Measurements from ENCODE around the gene TRIM29. TPM values are rescaled to one million over a fixed set of nuclear protein-coding genes. Genes with fewer than 3 reads are reported as not detected.
"Not testable (repeated sequence)": the region's sequence is repeated elsewhere in the genome, so short reads cannot be mapped to it uniquely, and the experiment has no call there.

TRIM29 gene
- total RNA-seq, 1 donor from 2014 or later, result not detected

DNA sequence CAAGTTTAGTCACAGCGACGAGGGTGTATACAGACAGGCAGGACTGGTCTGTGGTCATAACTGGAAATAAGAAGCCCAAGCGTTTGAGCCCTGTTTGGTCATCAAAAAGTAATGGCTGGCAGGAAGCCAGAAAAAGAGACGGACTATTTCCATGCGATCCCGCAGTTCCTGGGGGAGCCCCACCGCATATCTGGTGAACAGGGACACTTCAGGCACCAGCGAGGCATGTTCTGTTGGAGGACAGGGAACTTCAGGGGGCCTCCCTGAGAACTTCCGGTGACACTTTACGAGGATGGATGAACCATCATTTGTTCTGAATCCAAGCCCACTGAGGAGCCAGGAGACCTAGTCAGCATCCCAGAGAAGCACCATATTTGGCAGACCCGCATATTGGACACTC lies 29.7 kb upstream of the TRIM29 start:
- Mint-ChIP-seq H3K27me3 (ENCODE audit: insufficient read depth) (peaks cover 48% of the 10 kb centered on the region), H3K27ac (no peak overlapping the region), H3K4me3 (no peak overlapping the region), H3K9me3 (no peaks in the 10 kb centered on the region), H3K36me3 (ENCODE audit: low read depth) (no peaks in the 10 kb centered on the region), H3K4me1 (ENCODE audit: low read depth) (peaks cover 8% of the 10 kb centered on the region)
- intact Hi-C loops (cut with micrococcal nuclease), result no loop called here
- DNase-seq (ENCODE audit: low spot score), result no peak

- Mint-ChIP-seq H3K27me3 (ENCODE audit: insufficient read depth) (peaks cover 35% of the 10 kb centered on the region), H3K4me1 (ENCODE audit: low read depth) (no peaks in the 10 kb centered on the region), H3K27ac (no peak overlapping the region), H3K9me3 (no peaks in the 10 kb centered on the region), H3K4me3 (no peak overlapping the region), H3K36me3 (ENCODE audit: low read depth) (no peaks in the 10 kb centered on the region)
- intact Hi-C loops (cut with micrococcal nuclease), result no loop called here
- no peak for DNase-seq (ENCODE audit: low spot score)
These were observed 22.5 kb upstream of the TRIM29 start for GRCh38 chr11:120160436-120160835.

DNA sequence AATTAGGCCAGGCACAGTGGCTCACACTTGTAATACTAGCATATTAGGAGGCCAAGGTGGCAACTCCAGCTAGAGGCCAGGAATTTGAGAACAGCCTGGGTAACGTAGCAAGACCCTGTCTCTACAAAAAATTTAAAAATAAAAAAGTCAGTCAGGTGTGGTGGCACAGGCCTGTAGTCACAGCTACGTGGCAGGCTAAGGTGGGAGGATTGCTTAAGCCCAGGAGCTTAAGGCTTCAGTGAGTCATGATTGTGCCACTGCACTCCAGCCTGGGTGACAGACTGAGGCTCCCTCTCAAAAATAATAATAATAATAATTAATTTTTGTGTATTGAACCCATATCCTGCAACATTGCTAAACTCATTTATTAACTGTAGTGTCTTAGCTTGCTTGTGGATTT lies 15.3 kb upstream of the TRIM29 start:
- Mint-ChIP-seq H3K36me3 (ENCODE audit: low read depth) (no peaks in the 10 kb centered on the region), H3K27ac (no peak overlapping the region), H3K4me1 (ENCODE audit: low read depth) (no peaks in the 10 kb centered on the region), H3K9me3 (no peaks in the 10 kb centered on the region), H3K4me3 (no peak overlapping the region), H3K27me3 (ENCODE audit: insufficient read depth) (peaks cover 30% of the 10 kb centered on the region)
- DNase-seq (ENCODE audit: low spot score), result no peak
- intact Hi-C loops (cut with micrococcal nuclease), result no loop called here

DNA sequence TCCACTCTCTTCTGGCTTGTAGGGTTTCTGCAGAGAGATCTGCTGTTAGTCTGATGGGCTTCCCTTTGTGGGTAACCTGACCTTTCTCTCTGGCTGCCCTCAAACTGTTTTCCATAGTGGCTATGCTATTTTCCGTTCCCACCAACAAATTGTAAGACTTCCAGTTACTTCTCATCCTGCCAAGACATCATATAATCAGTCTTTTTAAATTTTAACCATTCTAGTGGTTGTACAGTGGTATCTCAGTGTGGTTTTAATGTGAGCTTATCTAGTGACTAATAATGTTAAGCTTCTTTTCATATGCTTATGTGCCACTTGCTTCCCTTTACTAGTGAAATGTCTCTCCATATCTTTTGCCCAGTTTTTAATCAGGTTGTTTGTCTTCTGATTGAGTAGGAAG lies 13.6 kb upstream of the TRIM29 start:
- no peak overlapping the region for H3K4me3 Mint-ChIP-seq
- intact Hi-C loops (cut with micrococcal nuclease), result no loop called here
- peaks cover 24% of the 10 kb centered on the region for H3K27me3 Mint-ChIP-seq (ENCODE audit: insufficient read depth)
- no peak for DNase-seq (ENCODE audit: low spot score)
- no peaks in the 10 kb centered on the region for H3K36me3 Mint-ChIP-seq (ENCODE audit: low read depth)
- no peaks in the 10 kb centered on the region for H3K4me1 Mint-ChIP-seq (ENCODE audit: low read depth)
- no peak overlapping the region for H3K27ac Mint-ChIP-seq
- H3K9me3 Mint-ChIP-seq, result no peaks in the 10 kb centered on the region

DNA sequence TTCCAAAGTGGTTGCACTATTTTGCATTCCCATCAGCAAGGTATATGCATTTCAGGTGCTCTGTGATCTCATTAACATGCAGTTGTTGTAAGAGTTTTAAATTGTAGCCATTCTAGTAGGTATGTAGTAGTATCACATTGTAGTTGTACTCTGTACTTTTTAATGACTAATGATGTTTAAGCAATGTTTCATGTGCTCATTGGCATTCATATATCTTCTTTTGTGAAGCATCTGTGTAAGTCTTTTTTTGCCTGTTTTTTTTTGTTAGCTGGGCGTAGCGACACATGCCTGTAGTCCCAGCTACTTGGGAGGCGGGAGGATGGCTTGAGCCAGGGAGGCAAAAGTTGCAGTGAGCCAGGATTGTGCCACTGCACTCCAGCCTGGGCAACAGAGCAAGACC lies 11.3 kb upstream of the TRIM29 start:
- DNase-seq (ENCODE audit: low spot score), result no peak
- no peak overlapping the region for H3K4me3 Mint-ChIP-seq
- H3K4me1 Mint-ChIP-seq (ENCODE audit: low read depth), result no peaks in the 10 kb centered on the region
- intact Hi-C loops (cut with micrococcal nuclease), result no loop called here
- no peaks in the 10 kb centered on the region for H3K36me3 Mint-ChIP-seq (ENCODE audit: low read depth)
- no peak overlapping the region for H3K27ac Mint-ChIP-seq
- H3K9me3 Mint-ChIP-seq, result no peaks in the 10 kb centered on the region
- H3K27me3 Mint-ChIP-seq (ENCODE audit: insufficient read depth), result peaks cover 16% of the 10 kb centered on the region

DNA sequence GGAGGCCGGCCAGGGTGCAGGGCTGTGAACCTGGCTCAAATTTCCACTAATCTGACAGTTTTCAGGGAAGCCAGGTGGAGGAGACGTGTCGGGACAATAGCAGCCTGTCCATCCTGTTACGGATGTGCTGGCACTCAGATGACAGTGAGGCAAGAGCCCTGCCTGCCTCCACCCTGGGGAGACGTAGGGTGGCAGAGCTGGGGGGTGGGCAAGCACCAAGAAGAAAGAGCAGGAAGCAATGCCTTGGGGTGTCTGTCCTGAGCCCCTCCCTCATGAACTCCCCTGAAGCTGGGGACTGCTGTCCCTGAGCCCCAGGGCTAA lies 10.0 kb upstream of the TRIM29 start:
- Mint-ChIP-seq H3K27ac (no peak overlapping the region), H3K4me1 (ENCODE audit: low read depth) (no peaks in the 10 kb centered on the region), H3K27me3 (ENCODE audit: insufficient read depth) (peaks cover 16% of the 10 kb centered on the region), H3K36me3 (ENCODE audit: low read depth) (no peaks in the 10 kb centered on the region), H3K4me3 (no peak overlapping the region), H3K9me3 (no peaks in the 10 kb centered on the region)
- no peak for DNase-seq (ENCODE audit: low spot score)
- intact Hi-C loops (cut with micrococcal nuclease), result no loop called here

GRCh38 chr11:120147094-120147949 lies 9.4 kb upstream of the TRIM29 start:
- Mint-ChIP-seq H3K9me3 (no peaks in the 10 kb centered on the region), H3K27ac (no peak overlapping the region), H3K4me3 (no peak overlapping the region), H3K27me3 (ENCODE audit: insufficient read depth) (peaks cover 16% of the 10 kb centered on the region), H3K4me1 (ENCODE audit: low read depth) (no peaks in the 10 kb centered on the region), H3K36me3 (ENCODE audit: low read depth) (no peaks in the 10 kb centered on the region)
- intact Hi-C loops (cut with micrococcal nuclease), result no loop called here
- no peak for DNase-seq (ENCODE audit: low spot score)

GRCh38 chr11:120146413-120147093 lies 8.6 kb upstream of the TRIM29 start:
- H3K27ac Mint-ChIP-seq, result no peak overlapping the region
- no peaks in the 10 kb centered on the region for H3K4me1 Mint-ChIP-seq (ENCODE audit: low read depth)
- intact Hi-C loops (cut with micrococcal nuclease), result no loop called here
- no peaks in the 10 kb centered on the region for H3K36me3 Mint-ChIP-seq (ENCODE audit: low read depth)
- peaks cover 18% of the 10 kb centered on the region for H3K27me3 Mint-ChIP-seq (ENCODE audit: insufficient read depth)
- H3K9me3 Mint-ChIP-seq, result no peaks in the 10 kb centered on the region
- H3K4me3 Mint-ChIP-seq, result no peak overlapping the region
- no peak for DNase-seq (ENCODE audit: low spot score)

DNA sequence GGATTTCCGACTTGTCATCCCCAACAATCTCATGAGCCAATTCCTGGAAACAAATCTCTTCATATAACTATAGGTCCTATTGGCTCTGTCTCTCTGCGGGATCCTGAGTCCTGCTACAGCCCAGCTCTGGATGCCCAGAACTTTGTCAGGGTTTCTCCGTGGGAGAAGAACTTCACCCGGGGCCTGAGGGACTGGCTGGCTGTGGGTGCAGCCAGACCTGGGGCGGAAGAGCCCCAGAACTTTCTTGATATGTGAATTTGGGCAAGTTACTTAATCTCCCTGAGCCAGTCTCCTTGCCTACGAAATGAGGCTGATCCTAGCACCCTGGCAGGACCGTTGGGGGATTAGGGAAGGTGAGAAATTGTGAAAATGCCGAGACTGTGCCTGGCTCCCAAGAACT lies 6.6 kb upstream of the TRIM29 start:
- Mint-ChIP-seq H3K27ac (no peak overlapping the region), H3K4me3 (no peak overlapping the region), H3K27me3 (ENCODE audit: insufficient read depth) (peaks cover 10% of the 10 kb centered on the region), H3K36me3 (ENCODE audit: low read depth) (no peaks in the 10 kb centered on the region), H3K9me3 (no peaks in the 10 kb centered on the region), H3K4me1 (ENCODE audit: low read depth) (no peaks in the 10 kb centered on the region)
- intact Hi-C loops (cut with micrococcal nuclease), result no loop called here
- no peak for DNase-seq (ENCODE audit: low spot score)

- H3K4me3 Mint-ChIP-seq; H3K27me3 Mint-ChIP-seq (ENCODE audit: insufficient read depth); H3K27ac Mint-ChIP-seq; H3K4me1 Mint-ChIP-seq (ENCODE audit: low read depth); H3K9me3 Mint-ChIP-seq; intact Hi-C loops (cut with micrococcal nuclease); H3K36me3 Mint-ChIP-seq (ENCODE audit: low read depth); DNase-seq (ENCODE audit: low spot score): not testable (repeated sequence)
These were observed 5.6 kb upstream of the TRIM29 start for GRCh38 chr11:120143472-120143871.

- Mint-ChIP-seq H3K4me1 (ENCODE audit: low read depth) (no peaks in the 10 kb centered on the region), H3K36me3 (ENCODE audit: low read depth) (no peaks in the 10 kb centered on the region), H3K27ac (no peak overlapping the region), H3K27me3 (ENCODE audit: insufficient read depth) (peaks cover 10% of the 10 kb centered on the region), H3K4me3 (no peak overlapping the region), H3K9me3 (no peaks in the 10 kb centered on the region)
- intact Hi-C loops (cut with micrococcal nuclease), result no loop called here
- no peak for DNase-seq (ENCODE audit: low spot score)
These were observed 4.7 kb upstream of the TRIM29 start for GRCh38 chr11:120142441-120143100.

DNA sequence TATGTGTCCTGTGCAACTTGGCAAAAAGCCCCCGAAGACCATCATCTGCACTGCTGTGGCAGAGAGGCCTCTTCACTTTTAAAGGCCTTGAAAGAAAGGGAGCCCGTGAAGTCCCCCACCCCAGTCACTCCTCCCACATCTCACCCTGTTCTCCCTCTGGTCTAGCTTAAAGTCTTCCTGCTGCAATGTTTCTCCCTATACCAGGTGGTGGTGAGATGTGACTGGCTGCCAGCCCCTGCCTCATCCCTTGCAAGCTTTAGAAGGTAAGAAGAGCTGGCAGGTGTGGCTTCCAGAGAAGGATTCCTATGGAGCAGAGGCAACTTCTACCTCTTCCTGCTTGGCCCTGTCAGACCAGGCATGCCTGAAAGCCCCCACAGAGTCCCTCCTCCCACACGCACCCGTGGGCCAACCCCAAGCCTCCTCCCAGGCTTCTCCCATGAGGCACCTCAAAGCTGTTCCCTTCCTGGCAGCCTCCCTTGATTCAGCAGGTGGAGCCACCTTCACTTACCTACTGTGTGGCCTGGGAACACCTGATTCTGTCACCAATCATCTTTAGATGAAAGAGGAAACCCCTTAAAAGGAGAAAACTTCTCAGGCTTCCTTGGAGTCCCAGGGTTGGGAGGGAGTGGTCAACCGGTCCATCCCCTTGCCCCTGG lies 4.0 kb upstream of the TRIM29 start:
- Mint-ChIP-seq H3K9me3 (no peaks in the 10 kb centered on the region), H3K27ac (no peak overlapping the region), H3K4me3 (no peak overlapping the region), H3K27me3 (ENCODE audit: insufficient read depth) (peaks cover 10% of the 10 kb centered on the region), H3K4me1 (ENCODE audit: low read depth) (no peaks in the 10 kb centered on the region), H3K36me3 (ENCODE audit: low read depth) (no peaks in the 10 kb centered on the region)
- intact Hi-C loops (cut with micrococcal nuclease), result no loop called here
- DNase-seq (ENCODE audit: low spot score), result no peak
